ENCODE data around the gene HOXC5. TPM values are rescaled to one million over a fixed set of nuclear protein-coding genes. Genes with fewer than 3 reads are reported as not detected.

Gene HOXC5
- total RNA-seq, 1 experiment from 2014 or later = not detected

GRCh38 chr12:54082397-54082892, 49.6 kb downstream of the HOXC5 start:
- no peaks in the 10 kb centered on the region for H3K36me3 Mint-ChIP-seq (ENCODE audit: insufficient read depth, unreplicated experiment)
- peak; percentile 38 for DNase-seq
- H3K4me3 Mint-ChIP-seq (ENCODE audit: low read depth, unreplicated experiment) = peak overlapping the region; percentile 44
- no peak overlapping the region for H3K27ac Mint-ChIP-seq (ENCODE audit: unreplicated experiment)
- TF ChIP-seq, protein P1, sequence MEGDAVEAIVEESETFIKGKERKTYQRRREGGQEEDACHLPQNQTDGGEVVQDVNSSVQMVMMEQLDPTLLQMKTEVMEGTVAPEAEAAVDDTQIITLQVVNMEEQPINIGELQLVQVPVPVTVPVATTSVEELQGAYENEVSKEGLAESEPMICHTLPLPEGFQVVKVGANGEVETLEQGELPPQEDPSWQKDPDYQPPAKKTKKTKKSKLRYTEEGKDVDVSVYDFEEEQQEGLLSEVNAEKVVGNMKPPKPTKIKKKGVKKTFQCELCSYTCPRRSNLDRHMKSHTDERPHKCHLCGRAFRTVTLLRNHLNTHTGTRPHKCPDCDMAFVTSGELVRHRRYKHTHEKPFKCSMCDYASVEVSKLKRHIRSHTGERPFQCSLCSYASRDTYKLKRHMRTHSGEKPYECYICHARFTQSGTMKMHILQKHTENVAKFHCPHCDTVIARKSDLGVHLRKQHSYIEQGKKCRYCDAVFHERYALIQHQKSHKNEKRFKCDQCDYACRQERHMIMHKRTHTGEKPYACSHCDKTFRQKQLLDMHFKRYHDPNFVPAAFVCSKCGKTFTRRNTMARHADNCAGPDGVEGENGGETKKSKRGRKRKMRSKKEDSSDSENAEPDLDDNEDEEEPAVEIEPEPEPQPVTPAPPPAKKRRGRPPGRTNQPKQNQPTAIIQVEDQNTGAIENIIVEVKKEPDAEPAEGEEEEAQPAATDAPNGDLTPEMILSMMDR (IDR thresholded peaks at IDR 0.05; ENCODE audit: unreplicated experiment) = no peak
- CTCF ChIA-PET = no interaction called here
- no peaks in the 10 kb centered on the region for H3K4me1 Mint-ChIP-seq (ENCODE audit: low read depth, unreplicated experiment)
- intact Hi-C loops (cut with micrococcal nuclease; ENCODE audit: unreplicated experiment) = no loop called here
- H3K27me3 Mint-ChIP-seq (ENCODE audit: unreplicated experiment) = peaks cover 78% of the 10 kb centered on the region
- H3K9me3 Mint-ChIP-seq (ENCODE audit: low read depth, unreplicated experiment) = no peaks in the 10 kb centered on the region
- no TSS peak for BruUV-seq (replicated peaks)

Small RNA genes within 50 kb of the gene (microRNA-seq; reads per million reads assigned to microRNA genes)
- gene MIR196A2 = 602 reads per million, percentile 80 among the genes with 10 or more reads in this experiment
- 12.7 reads per million, percentile 37 among the genes with 10 or more reads in this experiment for gene MIR615

Other genes with a start within 250 kb of the HOXC5 start
- gene HOXC13, start 94.2 kb upstream of the HOXC5 start, total RNA-seq (2022) = not detected in 2 replicates
- not detected in 2 replicates for gene HOXC12, start 78.1 kb upstream of the HOXC5 start, total RNA-seq (2022)
- not detected in 2 replicates for gene HOXC11, start 59.9 kb upstream of the HOXC5 start, total RNA-seq (2022)
- not detected in 2 replicates for gene HOTAIR, start 58.1 kb upstream of the HOXC5 start, total RNA-seq (2022)
- gene HOXC10, start 47.9 kb upstream of the HOXC5 start, total RNA-seq (2022) = 0.51 and 0.71 TPM in 2 replicates
- 0.42 and 0.54 TPM in 2 replicates for gene HOXC9, start 32.9 kb upstream of the HOXC5 start, total RNA-seq (2022)
- 0.24 TPM in 1 of 2 replicates, not detected in the other for gene HOXC8, start 24.1 kb upstream of the HOXC5 start, total RNA-seq (2022)
- gene HOXC6, start 4.6 kb upstream of the HOXC5 start, total RNA-seq (2022) = 0.71 and 1.2 TPM in 2 replicates
- gene HOXC4, start 20.8 kb downstream of the HOXC5 start, total RNA-seq (2022) = 0.44 and 0.57 TPM in 2 replicates
- 66.2 and 69.4 TPM in 2 replicates for gene SMUG1, start 155.9 kb downstream of the HOXC5 start, total RNA-seq (2022)
- 128 and 173 TPM in 2 replicates for gene CBX5, start 247.1 kb downstream of the HOXC5 start, total RNA-seq (2022)
- gene HNRNPA1, start 247.7 kb downstream of the HOXC5 start, total RNA-seq (2022) = 1,059 and 1,161 TPM in 2 replicates